Astrocyte (in vitro differentiated cells and primary cell): ENCODE results near the gene ZNF692. TPM values are rescaled to one million over a fixed set of nuclear protein-coding genes. Genes with fewer than 3 reads are reported as not detected.

Source experiments
- DNase-seq: peaks from one replicate; pipeline ENCODE4 v3.0.0-alpha.2; 2010; ENCODE audit warnings: low read depth
- FAIRE-seq: peaks from 2 replicates; lab custom pipeline; 2011; peaks lifted over from hg19 to GRCh38; lab: Jason Lieb, UNC
- H2AFZ ChIP-seq: 2 replicates; pipeline ENCODE4 v1.6.0; 2012; ENCODE audit warnings: low read depth, low read length, inconsistent platforms
- H3K27ac ChIP-seq: 2 replicates; pipeline ENCODE4 v1.5.1; 2011; ENCODE audit warnings: low read depth, low read length, inconsistent platforms
- H3K27me3 ChIP-seq: 2 replicates; pipeline ENCODE4 v1.6.0; 2011; ENCODE audit warnings: low read length, inconsistent platforms; ENCODE audit not compliant: insufficient read depth
- H3K36me3 ChIP-seq: 2 replicates; pipeline ENCODE4 v1.5.1; 2011; ENCODE audit warnings: low read length, inconsistent platforms; ENCODE audit not compliant: insufficient read depth
- H3K4me1 ChIP-seq: 2 replicates; pipeline ENCODE4 v1.5.1; 2011; ENCODE audit warnings: low read length, inconsistent platforms; ENCODE audit not compliant: insufficient read depth
- H3K4me2 ChIP-seq: 2 replicates; pipeline ENCODE4 v1.6.0; 2012; ENCODE audit warnings: low read length, inconsistent platforms
- H3K4me3 ChIP-seq: 2 replicates; pipeline ENCODE4 v1.5.1; 2011; ENCODE audit warnings: low read depth, mild to moderate bottlenecking, low read length, inconsistent platforms; ENCODE audit not compliant: insufficient read depth
- H3K79me2 ChIP-seq: 2 replicates; pipeline ENCODE4 v1.6.0; 2012; ENCODE audit warnings: mild to moderate bottlenecking, low read length, inconsistent platforms; ENCODE audit not compliant: insufficient read depth
- H3K9ac ChIP-seq: 2 replicates; pipeline ENCODE4 v1.6.0; 2012; ENCODE audit warnings: mild to moderate bottlenecking, low read length, inconsistent platforms
- H3K9me3 ChIP-seq: 2 replicates; pipeline ENCODE4 v1.5.1; 2012; ENCODE audit warnings: low read depth, mild to moderate bottlenecking, low read length, inconsistent platforms; ENCODE audit not compliant: insufficient read depth
- H4K20me1 ChIP-seq: 2 replicates; pipeline ENCODE4 v1.6.0; 2012; ENCODE audit warnings: low read length, inconsistent platforms; ENCODE audit not compliant: insufficient read depth
- H3K27ac Mint-ChIP-seq: one replicate; pipeline ENCODE4 v1.8.0; 2021; ENCODE audit warnings: mild to moderate bottlenecking, mixed read lengths; ENCODE audit not compliant: unreplicated experiment
- H3K27me3 Mint-ChIP-seq: one replicate; pipeline ENCODE4 v1.8.0; 2021; ENCODE audit warnings: low read depth, mixed read lengths; ENCODE audit not compliant: unreplicated experiment
- H3K36me3 Mint-ChIP-seq: one replicate; pipeline ENCODE4 v1.8.0; 2021; ENCODE audit warnings: low read depth, mixed read lengths; ENCODE audit not compliant: unreplicated experiment
- H3K4me1 Mint-ChIP-seq: one replicate; pipeline ENCODE4 v1.8.0; 2021; ENCODE audit warnings: low read depth, mixed read lengths; ENCODE audit not compliant: unreplicated experiment
- H3K4me3 Mint-ChIP-seq: one replicate; pipeline ENCODE4 v1.8.0; 2021; ENCODE audit warnings: mild to moderate bottlenecking, moderate library complexity, mixed read lengths; ENCODE audit not compliant: unreplicated experiment
- H3K9me3 Mint-ChIP-seq: one replicate; pipeline ENCODE4 v1.8.0; 2021; ENCODE audit warnings: mild to moderate bottlenecking, mixed read lengths; ENCODE audit not compliant: unreplicated experiment
- EZH2 ChIP-seq: IDR thresholded peaks from 2 replicates; pipeline ENCODE4 v1.6.1; 2012; ENCODE audit warnings: mild to moderate bottlenecking, low read length, inconsistent platforms; ENCODE audit not compliant: insufficient read depth
- total RNA-seq: library from RNA; stranded (reverse); gene quantifications from 2 replicates; pipeline ENCODE4 v1.2.1, GENCODE V29; 2021
- TF ChIP-seq, protein P1 (sequence below): IDR thresholded peaks from 2 replicates; pipeline ENCODE4 v1.5.1; 2011; ENCODE audit warnings: low read depth, mild to moderate bottlenecking, inconsistent platforms, low read length, moderate library complexity; ENCODE audit not compliant: insufficient read depth

Gene ZNF692
- total RNA-seq, 1 donor from 2014 or later = 41.4 TPM

DNA sequence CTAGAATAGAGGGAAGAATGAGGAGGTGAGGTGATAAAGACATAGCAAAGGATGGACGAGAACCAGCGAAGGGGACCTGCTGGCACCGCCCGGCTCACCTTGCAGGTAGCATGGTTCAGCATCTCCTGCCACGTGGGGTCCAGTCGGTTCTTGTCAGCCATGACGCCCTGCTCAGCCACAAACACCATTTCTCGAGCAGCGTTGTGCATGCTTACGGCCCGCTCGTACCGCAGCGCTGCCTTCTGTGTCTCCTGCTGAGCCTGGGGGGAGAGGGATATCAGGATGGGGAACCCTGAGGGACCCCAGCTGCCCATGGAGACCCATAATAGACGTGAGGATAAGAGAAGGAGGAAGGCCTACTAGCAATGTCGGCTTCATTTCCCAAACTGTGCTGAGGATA is 44.5 kb downstream of the ZNF692 start:
- Histone ChIP-seq H3K27me3 (no peaks in the 10 kb centered on the region), H3K9ac (no peak overlapping the region), H3K4me1 (peaks cover 3% of the 10 kb centered on the region), H3K9me3 (no peaks in the 10 kb centered on the region), H3K4me3 (no peak overlapping the region), H3K79me2 (peaks cover 36% of the 10 kb centered on the region), H3K27ac (no peak overlapping the region), H3K4me2 (no peak overlapping the region), H2AFZ (no peak overlapping the region), H4K20me1 (peaks cover 74% of the 10 kb centered on the region), H3K36me3 (peaks cover 47% of the 10 kb centered on the region)
- Mint-ChIP-seq H3K4me1 (no peaks in the 10 kb centered on the region), H3K27ac (no peak overlapping the region), H3K4me3 (no peak overlapping the region), H3K9me3 (peaks cover 2% of the 10 kb centered on the region), H3K27me3 (no peaks in the 10 kb centered on the region), H3K36me3 (peaks cover 44% of the 10 kb centered on the region)
- no peak for TF ChIP-seq EZH2
- TF ChIP-seq, protein P1, sequence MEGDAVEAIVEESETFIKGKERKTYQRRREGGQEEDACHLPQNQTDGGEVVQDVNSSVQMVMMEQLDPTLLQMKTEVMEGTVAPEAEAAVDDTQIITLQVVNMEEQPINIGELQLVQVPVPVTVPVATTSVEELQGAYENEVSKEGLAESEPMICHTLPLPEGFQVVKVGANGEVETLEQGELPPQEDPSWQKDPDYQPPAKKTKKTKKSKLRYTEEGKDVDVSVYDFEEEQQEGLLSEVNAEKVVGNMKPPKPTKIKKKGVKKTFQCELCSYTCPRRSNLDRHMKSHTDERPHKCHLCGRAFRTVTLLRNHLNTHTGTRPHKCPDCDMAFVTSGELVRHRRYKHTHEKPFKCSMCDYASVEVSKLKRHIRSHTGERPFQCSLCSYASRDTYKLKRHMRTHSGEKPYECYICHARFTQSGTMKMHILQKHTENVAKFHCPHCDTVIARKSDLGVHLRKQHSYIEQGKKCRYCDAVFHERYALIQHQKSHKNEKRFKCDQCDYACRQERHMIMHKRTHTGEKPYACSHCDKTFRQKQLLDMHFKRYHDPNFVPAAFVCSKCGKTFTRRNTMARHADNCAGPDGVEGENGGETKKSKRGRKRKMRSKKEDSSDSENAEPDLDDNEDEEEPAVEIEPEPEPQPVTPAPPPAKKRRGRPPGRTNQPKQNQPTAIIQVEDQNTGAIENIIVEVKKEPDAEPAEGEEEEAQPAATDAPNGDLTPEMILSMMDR = no peak
- FAIRE-seq = no peak
- DNase-seq = no peak

DNA sequence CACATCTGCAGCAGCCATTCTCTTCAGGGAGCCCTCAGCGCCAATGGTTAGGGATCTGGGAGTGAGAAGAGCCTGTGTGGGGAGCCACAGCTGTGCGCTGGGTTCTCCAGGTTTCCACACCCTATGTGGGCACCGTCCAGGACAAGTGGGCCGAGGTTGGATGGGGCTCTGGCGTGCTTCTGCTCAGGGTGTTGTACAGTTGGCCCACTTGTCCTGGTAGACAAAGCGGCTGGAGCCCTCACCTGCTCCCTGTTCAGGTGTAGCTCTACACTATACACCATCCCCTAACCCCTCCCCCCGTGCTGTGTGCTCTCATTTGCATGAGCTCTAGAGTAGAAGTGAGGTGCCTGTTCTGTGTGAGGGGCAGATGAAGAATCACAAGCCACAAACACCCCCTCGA is 45.3 kb downstream of the ZNF692 start:
- H3K9ac ChIP-seq = no peak overlapping the region
- Mint-ChIP-seq H3K4me1 (no peaks in the 10 kb centered on the region), H3K4me3 (no peak overlapping the region), H3K27ac (no peak overlapping the region), H3K27me3 (no peaks in the 10 kb centered on the region), H3K36me3 (peaks cover 44% of the 10 kb centered on the region), H3K9me3 (peaks cover 2% of the 10 kb centered on the region)
- peaks cover 3% of the 10 kb centered on the region for H3K4me1 ChIP-seq
- no peak for DNase-seq
- H3K9me3 ChIP-seq = no peaks in the 10 kb centered on the region
- no peak overlapping the region for H3K27ac ChIP-seq
- H2AFZ ChIP-seq = no peak overlapping the region
- peaks cover 28% of the 10 kb centered on the region for H3K79me2 ChIP-seq
- no peak for FAIRE-seq
- H3K36me3 ChIP-seq = peaks cover 45% of the 10 kb centered on the region
- TF ChIP-seq, protein P1 = no peak
- TF ChIP-seq EZH2 = no peak
- H3K4me2 ChIP-seq = no peak overlapping the region
- H3K4me3 ChIP-seq = no peak overlapping the region
- H3K27me3 ChIP-seq = no peaks in the 10 kb centered on the region
- peaks cover 70% of the 10 kb centered on the region for H4K20me1 ChIP-seq

DNA sequence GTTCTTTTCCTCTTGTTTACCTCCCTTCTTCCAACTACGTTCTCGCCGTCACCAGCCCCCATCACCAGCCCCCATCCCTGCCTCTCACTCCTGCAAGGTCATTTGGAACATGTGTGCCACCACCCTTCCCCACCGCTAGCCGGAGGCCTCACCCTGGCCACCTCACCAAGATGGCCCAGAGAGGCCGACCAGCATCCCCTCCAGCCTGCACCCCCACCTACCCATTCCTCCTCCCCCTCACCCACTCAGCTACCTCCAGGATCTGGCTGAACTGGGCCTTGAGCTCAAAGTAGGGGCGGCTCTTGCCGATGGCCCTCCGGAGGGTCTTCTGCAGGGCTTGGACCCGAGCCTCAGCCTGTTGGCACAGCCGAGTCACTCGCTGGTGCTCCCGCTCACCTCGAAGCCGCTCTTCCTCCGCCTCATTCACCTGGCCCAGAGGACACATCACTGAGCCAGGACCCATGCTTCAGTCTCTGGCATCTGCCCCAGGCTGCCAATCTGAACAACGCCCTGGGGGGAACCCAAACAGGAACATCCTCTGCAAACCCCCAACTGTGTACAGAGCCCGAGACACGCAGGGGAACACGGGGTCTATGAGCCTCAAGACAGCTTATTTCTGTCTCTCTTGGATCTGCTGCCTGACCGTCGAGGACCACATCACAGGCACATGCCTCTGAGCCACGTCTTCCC is 46.0 kb downstream of the ZNF692 start:
- TF ChIP-seq, protein P1 = no peak
- no peak for TF ChIP-seq EZH2
- H3K27ac Mint-ChIP-seq = no peak overlapping the region
- Histone ChIP-seq H3K9ac (no peak overlapping the region), H3K27me3 (no peaks in the 10 kb centered on the region), H3K4me3 (no peak overlapping the region), H3K4me2 (no peak overlapping the region), H3K9me3 (no peaks in the 10 kb centered on the region), H3K36me3 (peaks cover 43% of the 10 kb centered on the region), H3K27ac (no peak overlapping the region), H3K79me2 (peaks cover 21% of the 10 kb centered on the region), H2AFZ (no peak overlapping the region), H4K20me1 (peaks cover 64% of the 10 kb centered on the region), H3K4me1 (peaks cover 3% of the 10 kb centered on the region)
- FAIRE-seq (no peak), DNase-seq (no peak)
- no peaks in the 10 kb centered on the region for H3K4me1 Mint-ChIP-seq
- peaks cover 40% of the 10 kb centered on the region for H3K36me3 Mint-ChIP-seq
- no peaks in the 10 kb centered on the region for H3K27me3 Mint-ChIP-seq
- no peak overlapping the region for H3K4me3 Mint-ChIP-seq
- H3K9me3 Mint-ChIP-seq = peaks cover 2% of the 10 kb centered on the region
